Measurements from ENCODE around the gene GLIS1. TPM values are rescaled to one million over a fixed set of nuclear protein-coding genes. Genes with fewer than 3 reads are reported as not detected.

The GLIS1 gene
- polyA plus RNA-seq, 1 donor from 2014 or later, result not detected

DNA sequence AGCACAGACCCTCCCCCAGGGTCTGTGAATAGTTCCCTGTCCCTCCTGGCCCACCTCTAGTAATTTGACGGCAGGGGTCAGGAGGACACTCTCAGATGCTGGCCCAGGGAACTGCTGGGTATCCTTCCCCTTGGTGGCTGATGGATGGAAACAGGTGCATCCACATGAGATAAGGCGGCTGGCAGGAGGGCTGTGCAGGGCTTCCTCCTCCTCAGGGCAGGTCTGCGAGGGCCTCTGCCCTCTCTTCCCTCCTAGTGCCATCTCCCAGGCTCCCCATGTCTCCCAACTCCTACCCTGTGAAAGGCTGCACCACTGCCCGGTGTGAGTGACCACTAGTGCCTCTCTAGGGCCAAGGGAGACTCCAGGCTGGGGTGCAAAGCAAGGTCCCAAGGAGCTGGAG, 123.9 kb downstream of the GLIS1 start:
- H3K4me3 ChIP-seq (ENCODE audit: low read length), result no peak overlapping the region
- H2AFZ ChIP-seq (ENCODE audit: low read depth, low read length), result no peak overlapping the region
- no peaks in the 10 kb centered on the region for H3F3A ChIP-seq (ENCODE audit: insufficient read depth, low read length, poor library complexity, severe bottlenecking)
- no peak overlapping the region for H3K4me2 ChIP-seq (ENCODE audit: low read length)
- H3K27ac ChIP-seq (ENCODE audit: low read length), result no peak overlapping the region
- no peaks in the 10 kb centered on the region for H3K27me3 ChIP-seq (ENCODE audit: insufficient read depth, low read depth, low read length)
- no peaks in the 10 kb centered on the region for H3K9me2 ChIP-seq (ENCODE audit: insufficient read depth, low read length)
- no peaks in the 10 kb centered on the region for H4K20me1 ChIP-seq (ENCODE audit: insufficient read depth)
- no peaks in the 10 kb centered on the region for H3K36me3 ChIP-seq (ENCODE audit: insufficient read depth, low read length)
- H3K9ac ChIP-seq (ENCODE audit: low read length), result no peak overlapping the region
- no peak for TF ChIP-seq RAD21 (conservative IDR thresholded peaks at IDR 0.05)
- peaks cover 3% of the 10 kb centered on the region for H3K9me3 ChIP-seq (ENCODE audit: low read length)
- no peaks in the 10 kb centered on the region for H3K79me2 ChIP-seq (replicated peaks; ENCODE audit: insufficient read depth, low read length)

DNA sequence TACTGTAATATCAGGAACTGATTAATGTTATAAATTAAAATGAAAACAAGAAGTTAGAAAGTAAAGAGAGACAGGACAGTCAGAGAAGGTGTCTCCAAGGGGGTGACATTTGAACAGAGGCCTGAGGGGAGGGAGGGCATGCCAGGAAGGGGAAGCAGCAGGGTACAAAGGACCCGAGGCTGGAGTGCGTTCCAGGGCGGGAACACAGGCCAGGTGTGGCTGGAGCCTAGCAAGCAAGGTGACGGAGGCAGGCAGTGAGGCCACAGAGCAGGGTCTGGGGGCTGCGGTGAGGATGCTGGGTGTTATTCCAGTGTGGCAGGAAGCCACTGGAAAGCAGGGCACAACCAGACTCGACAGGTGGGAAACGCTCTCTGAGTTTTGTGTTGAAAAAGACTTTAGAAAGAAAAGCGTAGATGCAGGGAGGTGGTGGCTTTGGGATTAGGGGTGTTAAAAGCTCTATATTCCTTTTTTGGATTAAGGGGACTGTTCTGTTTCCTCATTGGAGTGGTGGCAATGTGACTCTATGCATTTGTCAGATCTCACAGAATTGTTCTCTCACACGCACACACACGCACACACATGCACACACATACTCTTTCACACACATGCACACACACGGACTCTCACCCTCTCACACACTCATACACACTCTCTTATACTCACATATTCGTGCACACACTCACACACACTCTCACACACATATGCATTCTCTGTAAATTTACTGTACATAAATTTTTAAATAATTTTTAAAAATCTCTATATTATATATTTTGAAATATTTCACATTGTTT, 124.5 kb downstream of the GLIS1 start:
- Histone ChIP-seq H3K36me3 (ENCODE audit: insufficient read depth, low read length) (no peaks in the 10 kb centered on the region), H3K9me3 (ENCODE audit: low read length) (peaks cover 3% of the 10 kb centered on the region), H3K9me2 (ENCODE audit: insufficient read depth, low read length) (no peaks in the 10 kb centered on the region), H3K4me2 (ENCODE audit: low read length) (no peak overlapping the region), H3K27ac (ENCODE audit: low read length) (no peak overlapping the region), H2AFZ (ENCODE audit: low read depth, low read length) (no peak overlapping the region), H3K9ac (ENCODE audit: low read length) (no peak overlapping the region), H4K20me1 (ENCODE audit: insufficient read depth) (no peaks in the 10 kb centered on the region), H3K79me2 (replicated peaks; ENCODE audit: insufficient read depth, low read length) (no peaks in the 10 kb centered on the region), H3K27me3 (ENCODE audit: insufficient read depth, low read depth, low read length) (no peaks in the 10 kb centered on the region), H3K4me3 (ENCODE audit: low read length) (no peak overlapping the region), H3F3A (ENCODE audit: insufficient read depth, low read length, poor library complexity, severe bottlenecking) (no peaks in the 10 kb centered on the region)
- TF ChIP-seq MXI1 (conservative IDR thresholded peaks at IDR 0.05; ENCODE audit: poor library complexity, severe bottlenecking) (no peak), RAD21 (conservative IDR thresholded peaks at IDR 0.05) (no peak), EZH2 (IDR thresholded peaks at IDR 0.05; ENCODE audit: borderline replicate concordance, insufficient read depth, low read length, poor library complexity, severe bottlenecking) (no peak), EP300 (conservative IDR thresholded peaks at IDR 0.05; ENCODE audit: poor library complexity, severe bottlenecking) (no peak), POLR2AphosphoS5 (IDR thresholded peaks at IDR 0.05) (no peak), SMC3 (conservative IDR thresholded peaks at IDR 0.05; ENCODE audit: poor library complexity) (no peak), TAF1 (IDR thresholded peaks at IDR 0.05; ENCODE audit: low read depth) (no peak)
- TF ChIP-seq, protein P1, sequence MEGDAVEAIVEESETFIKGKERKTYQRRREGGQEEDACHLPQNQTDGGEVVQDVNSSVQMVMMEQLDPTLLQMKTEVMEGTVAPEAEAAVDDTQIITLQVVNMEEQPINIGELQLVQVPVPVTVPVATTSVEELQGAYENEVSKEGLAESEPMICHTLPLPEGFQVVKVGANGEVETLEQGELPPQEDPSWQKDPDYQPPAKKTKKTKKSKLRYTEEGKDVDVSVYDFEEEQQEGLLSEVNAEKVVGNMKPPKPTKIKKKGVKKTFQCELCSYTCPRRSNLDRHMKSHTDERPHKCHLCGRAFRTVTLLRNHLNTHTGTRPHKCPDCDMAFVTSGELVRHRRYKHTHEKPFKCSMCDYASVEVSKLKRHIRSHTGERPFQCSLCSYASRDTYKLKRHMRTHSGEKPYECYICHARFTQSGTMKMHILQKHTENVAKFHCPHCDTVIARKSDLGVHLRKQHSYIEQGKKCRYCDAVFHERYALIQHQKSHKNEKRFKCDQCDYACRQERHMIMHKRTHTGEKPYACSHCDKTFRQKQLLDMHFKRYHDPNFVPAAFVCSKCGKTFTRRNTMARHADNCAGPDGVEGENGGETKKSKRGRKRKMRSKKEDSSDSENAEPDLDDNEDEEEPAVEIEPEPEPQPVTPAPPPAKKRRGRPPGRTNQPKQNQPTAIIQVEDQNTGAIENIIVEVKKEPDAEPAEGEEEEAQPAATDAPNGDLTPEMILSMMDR (IDR thresholded peaks at IDR 0.05; ENCODE audit: poor library complexity, severe bottlenecking), result no peak
- TF ChIP-seq, protein P2, sequence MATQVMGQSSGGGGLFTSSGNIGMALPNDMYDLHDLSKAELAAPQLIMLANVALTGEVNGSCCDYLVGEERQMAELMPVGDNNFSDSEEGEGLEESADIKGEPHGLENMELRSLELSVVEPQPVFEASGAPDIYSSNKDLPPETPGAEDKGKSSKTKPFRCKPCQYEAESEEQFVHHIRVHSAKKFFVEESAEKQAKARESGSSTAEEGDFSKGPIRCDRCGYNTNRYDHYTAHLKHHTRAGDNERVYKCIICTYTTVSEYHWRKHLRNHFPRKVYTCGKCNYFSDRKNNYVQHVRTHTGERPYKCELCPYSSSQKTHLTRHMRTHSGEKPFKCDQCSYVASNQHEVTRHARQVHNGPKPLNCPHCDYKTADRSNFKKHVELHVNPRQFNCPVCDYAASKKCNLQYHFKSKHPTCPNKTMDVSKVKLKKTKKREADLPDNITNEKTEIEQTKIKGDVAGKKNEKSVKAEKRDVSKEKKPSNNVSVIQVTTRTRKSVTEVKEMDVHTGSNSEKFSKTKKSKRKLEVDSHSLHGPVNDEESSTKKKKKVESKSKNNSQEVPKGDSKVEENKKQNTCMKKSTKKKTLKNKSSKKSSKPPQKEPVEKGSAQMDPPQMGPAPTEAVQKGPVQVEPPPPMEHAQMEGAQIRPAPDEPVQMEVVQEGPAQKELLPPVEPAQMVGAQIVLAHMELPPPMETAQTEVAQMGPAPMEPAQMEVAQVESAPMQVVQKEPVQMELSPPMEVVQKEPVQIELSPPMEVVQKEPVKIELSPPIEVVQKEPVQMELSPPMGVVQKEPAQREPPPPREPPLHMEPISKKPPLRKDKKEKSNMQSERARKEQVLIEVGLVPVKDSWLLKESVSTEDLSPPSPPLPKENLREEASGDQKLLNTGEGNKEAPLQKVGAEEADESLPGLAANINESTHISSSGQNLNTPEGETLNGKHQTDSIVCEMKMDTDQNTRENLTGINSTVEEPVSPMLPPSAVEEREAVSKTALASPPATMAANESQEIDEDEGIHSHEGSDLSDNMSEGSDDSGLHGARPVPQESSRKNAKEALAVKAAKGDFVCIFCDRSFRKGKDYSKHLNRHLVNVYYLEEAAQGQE (IDR thresholded peaks at IDR 0.05; ENCODE audit: borderline replicate concordance), result no peak

Data from neural cell (in vitro differentiated cells).